AG09319 (cell line): Measurements from ENCODE around the gene TTBK2.

ENCODE experiments used
- DNase-seq: peaks from one replicate; pipeline ENCODE4 v3.0.0-alpha.2; 2010; ENCODE audit warnings: low read depth; ENCODE audit errors: extremely low read depth
- CTCF ChIP-seq: IDR thresholded peaks from 2 replicates; pipeline ENCODE4 v1.5.1; 2011; ENCODE audit warnings: low read depth, mild to moderate bottlenecking, inconsistent platforms, low read length, moderate library complexity

The TTBK2 gene

GRCh38 chr15:42933886-42934667 is 13.5 kb upstream of the TTBK2 start:
- no peak for DNase-seq
- TF ChIP-seq CTCF, result no peak

- no peak for TF ChIP-seq CTCF
- no peak for DNase-seq
Measured at GRCh38 chr15:42932833-42933515, 12.4 kb upstream of the TTBK2 start.

- DNase-seq, result no peak
- TF ChIP-seq CTCF, result no peak
Measured at GRCh38 chr15:42931702-42932486, 11.3 kb upstream of the TTBK2 start.

GRCh38 chr15:42929306-42929848 is 8.8 kb upstream of the TTBK2 start:
- no peak for DNase-seq
- TF ChIP-seq CTCF, result no peak

GRCh38 chr15:42921342-42921731 is 759 bp upstream of the TTBK2 start:
- DNase-seq, result no peak
- no peak for TF ChIP-seq CTCF

- no peak for DNase-seq
- no peak for TF ChIP-seq CTCF
Measured at GRCh38 chr15:42919799-42920518, 619 bp downstream of the TTBK2 start.
